BLaER1 treated with 17β-estradiol and CSF1 and Interleukin-3, amounts not matched to agents 10 nM and 100 nM (cell line): ENCODE data around the gene ANGPTL4.
"Not testable (repeated sequence)": the region's sequence is repeated elsewhere in the genome, so short reads cannot be mapped to it uniquely, and the experiment has no call there.

Source experiments
- H3K27ac ChIP-seq, 11 experiments: shearing (Covaris generic); formaldehyde crosslinking; 2 replicates each; pipeline ENCODE4 v1.8.1; 2022
- H3K27me3 ChIP-seq, 11 experiments: shearing (Covaris generic); formaldehyde crosslinking; 2 replicates each; pipeline ENCODE4 v1.8.1; 2022
- H3K36me3 ChIP-seq, 11 experiments: shearing (Covaris generic); formaldehyde crosslinking; 2 replicates each; pipeline ENCODE4 v1.8.1; 2022
- H3K4me1 ChIP-seq, 10 experiments: shearing (Covaris generic); formaldehyde crosslinking; 2 replicates each; pipeline ENCODE4 v1.8.1; 2022
- H3K4me2 ChIP-seq, 11 experiments: shearing (Covaris generic); formaldehyde crosslinking; 2 replicates each; pipeline ENCODE4 v1.8.1; 2022
- H3K4me3 ChIP-seq, 10 experiments: shearing (Covaris generic); formaldehyde crosslinking; 2 replicates each; pipeline ENCODE4 v1.8.1; 2022
- H3K9ac ChIP-seq, 11 experiments: shearing (Covaris generic); formaldehyde crosslinking; 2 replicates each; pipeline ENCODE4 v1.8.1; 2022
- H3K9me3 ChIP-seq, 11 experiments: shearing (Covaris generic); formaldehyde crosslinking; replicated peaks in 1 of 11; 2 replicates each; pipeline ENCODE4 v1.8.1; 2022
- H4K20me1 ChIP-seq, 11 experiments: shearing (Covaris generic); formaldehyde crosslinking; 2 replicates each; pipeline ENCODE4 v1.8.1; 2022
- Cebpa-rat ChIP-seq, 11 experiments: shearing (Covaris generic); IDR thresholded peaks; 2 replicates each; pipeline ENCODE4 v1.8.1; 2022

Gene ANGPTL4

GRCh38 chr19:8352134-8352827 lies 11.7 kb upstream of the ANGPTL4 start:
- H3K4me2 ChIP-seq = peak overlapping the region in 10 of 11 experiments; percentile 1 to 41 (median 22); a peak in 10 of 22 replicates
- no peak overlapping the region for H3K9ac ChIP-seq
- no peak overlapping the region for H3K27ac ChIP-seq
- TF ChIP-seq Cebpa-rat (IDR thresholded peaks at IDR 0.05) = no peak
- H3K4me3 ChIP-seq = no peak overlapping the region
- H4K20me1 ChIP-seq = no peaks in the 10 kb centered on the region
- peaks cover 21 to 54% (median 39%) of the 10 kb centered on the region in 10 experiments for H3K4me1 ChIP-seq
- H3K9me3 ChIP-seq = peaks cover 0 to 8% (median 0%) of the 10 kb centered on the region in 11 experiments; a peak in 5 of 22 replicates
- no peaks in the 10 kb centered on the region for H3K36me3 ChIP-seq
- H3K27me3 ChIP-seq = peaks cover 0 to 3% (median 0%) of the 10 kb centered on the region in 11 experiments; a peak in 3 of 22 replicates

DNA sequence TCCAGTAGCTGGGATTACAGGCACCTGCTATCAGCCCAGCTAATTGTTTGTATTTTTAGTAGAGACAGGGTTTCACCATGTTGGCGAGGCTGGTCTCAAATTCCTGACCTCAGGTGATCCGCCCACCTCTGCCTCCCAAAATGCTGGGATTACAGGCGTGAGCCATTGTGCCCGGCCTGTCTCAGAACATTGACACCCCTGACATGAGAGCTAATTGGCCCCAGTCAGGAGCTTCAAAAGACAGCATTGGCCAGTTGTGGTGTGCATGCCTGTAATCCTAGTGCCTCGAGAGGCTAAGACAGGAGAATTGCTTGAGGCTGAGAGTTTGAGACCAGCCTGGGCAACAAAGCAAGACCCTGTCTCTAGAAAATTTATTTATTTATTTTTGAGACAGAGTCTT lies 11.1 kb upstream of the ANGPTL4 start:
- not testable (repeated sequence) for H3K36me3 ChIP-seq, H3K9ac ChIP-seq, H4K20me1 ChIP-seq, H3K4me3 ChIP-seq, H3K27me3 ChIP-seq, H3K9me3 ChIP-seq, H3K27ac ChIP-seq
- Histone ChIP-seq H3K4me2 (peak overlapping the region in 6 of 11 experiments; percentile 3 to 57 (median 32); a peak in 7 of 22 replicates), H3K4me1 (peaks cover 16 to 51% (median 35%) of the 10 kb centered on the region in 10 experiments)

DNA sequence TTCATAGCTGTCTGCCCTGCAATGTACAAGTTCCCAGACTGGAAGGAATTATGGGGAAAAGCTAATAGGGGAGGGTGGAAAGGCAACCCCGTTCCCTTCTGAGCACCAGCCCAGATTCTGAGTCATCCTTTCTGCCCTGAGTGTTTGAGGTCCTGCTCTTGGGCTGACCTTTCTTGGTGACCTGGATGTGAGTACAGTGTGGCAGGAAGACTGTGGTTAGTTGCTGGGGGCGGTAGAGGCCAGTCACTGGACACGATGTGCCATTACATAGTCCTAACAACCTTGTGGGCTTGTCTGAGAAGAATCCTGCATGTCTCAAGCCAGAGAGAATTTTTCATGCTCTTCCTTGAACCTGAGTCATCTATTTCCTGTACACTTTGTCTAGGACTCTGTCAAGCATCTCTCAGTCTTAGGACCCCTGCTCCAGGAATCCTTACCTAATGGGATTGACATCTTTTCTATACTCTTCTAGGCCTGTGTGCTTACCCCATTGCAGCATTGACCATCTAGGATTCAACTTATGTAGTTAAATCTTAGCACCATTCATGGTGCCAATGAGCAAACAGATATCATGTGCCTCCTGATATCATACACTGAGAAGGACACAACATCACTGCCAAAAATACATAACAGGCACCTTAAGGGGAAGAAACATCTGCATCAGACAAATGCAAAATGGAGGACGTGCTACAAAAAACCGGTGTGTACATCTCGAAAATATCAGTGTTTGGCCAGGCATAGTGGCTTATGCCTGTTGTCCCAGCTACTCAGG lies 8.1 kb upstream of the ANGPTL4 start:
- H3K4me2 ChIP-seq = peak overlapping the region in 6 of 11 experiments; percentile 11 to 70 (median 48); a peak in 11 of 22 replicates

GRCh38 chr19:8357007-8357521 lies 6.9 kb upstream of the ANGPTL4 start:
- H3K9ac ChIP-seq = no peak overlapping the region
- H3K27me3 ChIP-seq = peaks cover 0 to 7% (median 5%) of the 10 kb centered on the region in 11 experiments; a peak in 14 of 22 replicates
- no peaks in the 10 kb centered on the region for H3K36me3 ChIP-seq
- TF ChIP-seq Cebpa-rat (IDR thresholded peaks at IDR 0.05) = no peak
- no peak overlapping the region for H3K4me3 ChIP-seq
- no peak overlapping the region for H3K4me2 ChIP-seq
- H3K9me3 ChIP-seq = peaks cover 0 to 8% (median 0%) of the 10 kb centered on the region in 11 experiments; a peak in 5 of 22 replicates
- H3K27ac ChIP-seq = no peak overlapping the region
- 0 out of 22 replicates have a peak, but pooled peaks cover 0 to 2% (median 0%) of the 10 kb centered on the region in 11 experiments for H4K20me1 ChIP-seq
- peaks cover 5 to 50% (median 27%) of the 10 kb centered on the region in 10 experiments; a peak in 18 of 20 replicates for H3K4me1 ChIP-seq

More for the DNA sequence above, 8.1 kb upstream of the ANGPTL4 start:
- Histone ChIP-seq H3K27me3 (peaks cover 0 to 3% (median 0%) of the 10 kb centered on the region in 11 experiments; a peak in 3 of 22 replicates), H3K36me3 (no peaks in the 10 kb centered on the region), H3K9me3 (peaks cover 0 to 8% (median 0%) of the 10 kb centered on the region in 11 experiments; a peak in 5 of 22 replicates), H3K4me1 (peaks cover 0 to 44% (median 23%) of the 10 kb centered on the region in 10 experiments; a peak in 17 of 20 replicates), H3K9ac (0 out of 22 replicates have a peak overlapping the region, but pooled peaks of 3 of the 11 experiments have one; percentile 2 to 16 (median 13)), H3K27ac (no peak overlapping the region), H4K20me1 (no peaks in the 10 kb centered on the region), H3K4me3 (no peak overlapping the region)
- no peak for TF ChIP-seq Cebpa-rat (IDR thresholded peaks at IDR 0.05)

DNA sequence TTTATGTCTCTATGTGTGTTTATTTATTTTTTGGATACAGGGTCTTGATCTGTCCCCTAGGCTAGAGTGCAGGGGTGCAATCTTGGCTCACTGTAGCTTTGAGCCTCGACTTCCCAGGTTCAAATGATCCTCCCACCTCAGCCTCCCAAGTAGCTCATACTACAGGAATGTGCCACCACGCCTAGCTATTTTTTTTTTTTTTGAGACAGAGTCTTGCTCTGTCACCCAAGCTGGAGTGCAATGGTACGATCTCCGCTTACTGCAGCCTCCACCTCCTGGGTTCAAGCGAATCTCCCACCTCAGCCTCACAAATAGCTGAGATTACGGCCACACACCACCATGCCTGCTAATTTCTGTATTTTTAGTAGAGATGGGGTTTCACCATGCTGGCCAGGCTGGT lies 5.0 kb upstream of the ANGPTL4 start:
- peaks cover 8 to 23% (median 22%) of the 10 kb centered on the region in 11 experiments; a peak in 21 of 22 replicates for H3K27me3 ChIP-seq
- H3K4me2 ChIP-seq = no peak overlapping the region
- no peaks in the 10 kb centered on the region for H3K36me3 ChIP-seq
- no peak for TF ChIP-seq Cebpa-rat (IDR thresholded peaks at IDR 0.05)
- peaks cover 20 to 48% (median 33%) of the 10 kb centered on the region in 10 experiments for H3K4me1 ChIP-seq
- H3K9me3 ChIP-seq = peaks cover 0 to 8% (median 0%) of the 10 kb centered on the region in 11 experiments; a peak in 5 of 22 replicates
- peaks cover 0 to 4% (median 0%) of the 10 kb centered on the region in 11 experiments; a peak in 1 of 22 replicates for H4K20me1 ChIP-seq
- no peak overlapping the region for H3K9ac ChIP-seq
- no peak overlapping the region for H3K27ac ChIP-seq
- no peak overlapping the region for H3K4me3 ChIP-seq

GRCh38 chr19:8360196-8360595 lies 3.8 kb upstream of the ANGPTL4 start:
- Histone ChIP-seq H3K9me3 (peaks cover 0 to 8% (median 0%) of the 10 kb centered on the region in 11 experiments; a peak in 5 of 22 replicates), H3K27ac (no peak overlapping the region), H3K36me3 (no peaks in the 10 kb centered on the region), H3K4me1 (peaks cover 26 to 48% (median 34%) of the 10 kb centered on the region in 10 experiments), H3K4me2 (no peak overlapping the region), H3K27me3 (peaks cover 20 to 36% (median 35%) of the 10 kb centered on the region in 11 experiments), H3K4me3 (no peak overlapping the region), H4K20me1 (peaks cover 0 to 12% (median 8%) of the 10 kb centered on the region in 11 experiments; a peak in 10 of 22 replicates), H3K9ac (no peak overlapping the region)
- no peak for TF ChIP-seq Cebpa-rat (IDR thresholded peaks at IDR 0.05)

DNA sequence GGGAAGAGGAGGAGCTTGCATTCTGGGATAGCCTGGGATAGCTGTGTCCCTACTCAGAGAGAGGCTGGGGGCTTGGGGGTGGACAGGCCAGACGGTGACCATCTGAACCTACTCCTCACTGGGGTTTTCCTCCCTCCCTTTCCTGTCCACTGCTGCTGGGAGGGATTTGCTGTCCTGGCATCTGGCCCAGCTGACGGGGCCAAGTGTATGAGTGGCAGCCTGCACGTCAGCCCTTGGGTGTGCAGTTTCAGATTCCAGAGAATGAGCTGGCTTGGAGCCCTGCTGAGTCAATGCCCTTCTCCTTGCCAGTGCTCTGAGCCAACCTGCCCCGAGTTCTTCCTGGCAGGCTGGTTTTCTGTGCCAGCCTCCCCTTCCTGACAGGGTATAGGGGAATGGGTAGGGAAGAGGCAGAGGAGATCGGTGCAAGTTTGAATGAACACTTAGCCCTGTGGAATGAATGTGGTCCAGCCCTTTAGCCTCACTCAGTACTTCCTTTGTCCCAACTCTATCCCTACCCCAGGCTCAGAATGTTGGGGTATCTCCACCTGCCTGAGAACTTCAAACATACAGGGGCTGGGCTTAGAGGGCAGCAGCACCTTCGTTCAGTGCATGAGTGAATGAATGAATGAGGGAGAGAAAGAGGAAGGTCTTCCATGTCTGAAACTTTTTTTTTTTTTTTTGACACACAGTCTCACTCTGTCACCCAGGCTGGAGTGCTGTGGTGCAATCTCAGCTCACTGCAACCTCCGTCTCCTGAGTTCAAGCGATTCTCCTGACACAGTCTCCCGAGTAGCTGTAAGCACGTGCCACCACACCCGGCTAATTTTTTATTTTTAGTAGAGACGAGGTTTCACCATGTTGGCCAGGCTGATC lies 1.8 kb upstream of the ANGPTL4 start:
- H3K36me3 ChIP-seq = no peaks in the 10 kb centered on the region
- no peak overlapping the region for H3K4me3 ChIP-seq
- peaks cover 0 to 28% (median 14%) of the 10 kb centered on the region in 11 experiments; a peak in 14 of 22 replicates for H4K20me1 ChIP-seq
- peaks cover 28 to 37% (median 32%) of the 10 kb centered on the region in 10 experiments for H3K4me1 ChIP-seq
- H3K27ac ChIP-seq = 0 out of 22 replicates have a peak overlapping the region, but pooled peaks of 1 of the 11 experiments have one; percentile 26
- peaks cover 38 to 54% (median 53%) of the 10 kb centered on the region in 11 experiments for H3K27me3 ChIP-seq
- no peak for TF ChIP-seq Cebpa-rat (IDR thresholded peaks at IDR 0.05)
- peak overlapping the region; percentile 12 to 78 (median 37); a peak in 17 of 22 replicates for H3K4me2 ChIP-seq
- no peaks in the 10 kb centered on the region for H3K9me3 ChIP-seq
- H3K9ac ChIP-seq = peak overlapping the region in 1 of 11 experiments; percentile 6; a peak in 1 of 22 replicates

DNA sequence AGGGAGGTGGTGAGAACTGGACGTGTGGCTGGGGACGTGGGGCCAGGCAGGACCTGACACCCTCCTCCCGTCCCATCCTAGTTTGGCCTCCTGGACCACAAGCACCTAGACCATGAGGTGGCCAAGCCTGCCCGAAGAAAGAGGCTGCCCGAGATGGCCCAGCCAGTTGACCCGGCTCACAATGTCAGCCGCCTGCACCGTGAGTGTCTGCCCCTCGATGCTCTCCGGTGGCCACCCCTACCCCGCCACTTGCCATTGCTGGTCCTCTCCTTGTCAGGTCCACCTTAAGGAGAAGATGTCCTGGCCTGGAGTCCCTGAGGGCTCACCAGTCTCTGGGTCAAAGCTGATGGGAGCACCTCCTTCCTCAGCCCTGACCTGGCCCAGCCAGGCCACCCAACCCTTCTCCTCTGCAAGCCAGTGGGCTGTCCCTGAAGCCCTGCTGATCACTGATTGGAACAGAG lies 2.2 kb downstream of the ANGPTL4 start:
- Histone ChIP-seq H4K20me1 (peaks cover 0 to 31% (median 14%) of the 10 kb centered on the region in 11 experiments; a peak in 14 of 22 replicates), H3K27me3 (peaks cover 47 to 69% (median 64%) of the 10 kb centered on the region in 11 experiments), H3K4me1 (peaks cover 40 to 52% (median 47%) of the 10 kb centered on the region in 10 experiments), H3K4me3 (no peak overlapping the region), H3K9ac (no peak overlapping the region), H3K9me3 (no peaks in the 10 kb centered on the region), H3K36me3 (no peaks in the 10 kb centered on the region; a peak in 1 of 22 replicates), H3K4me2 (no peak overlapping the region), H3K27ac (no peak overlapping the region)
- no peak for TF ChIP-seq Cebpa-rat (IDR thresholded peaks at IDR 0.05)
